ENCODE results near the gene ELK3. TPM values are rescaled to one million over a fixed set of nuclear protein-coding genes. Genes with fewer than 3 reads are reported as not detected.

The ELK3 gene
- total and polyA plus RNA-seq, 2 experiments from 2014 or later: 5.5 to 8.3 TPM

- H3K9me2 ChIP-seq (ENCODE audit: insufficient read depth): no peaks in the 10 kb centered on the region
Observed at GRCh38 chr12:96305665-96306064, 111.5 kb downstream of the ELK3 start.

More at GRCh38 chr12:96305665-96306064, 111.5 kb downstream of the ELK3 start:
- peaks cover 19% of the 10 kb centered on the region for H3K4me1 Mint-ChIP-seq
- H3F3A ChIP-seq (replicated peaks; ENCODE audit: low read depth): no peaks in the 10 kb centered on the region
- peaks cover 3% of the 10 kb centered on the region for H3K27me3 Mint-ChIP-seq (ENCODE audit: insufficient read depth, low read depth, poor library complexity)
- no peak overlapping the region for H3K4me3 Mint-ChIP-seq
- DNase-seq (ENCODE audit: low spot score) (no peak), ATAC-seq (no peak)
- no peak overlapping the region for H3K4me3 ChIP-seq
- no peaks in the 10 kb centered on the region for H3K36me3 Mint-ChIP-seq (ENCODE audit: low read depth)
- TF ChIP-seq STAT1 (IDR thresholded peaks at IDR 0.05; ENCODE audit: unreplicated experiment): no peak
- TF ChIP-seq ZNF114 (CRISPR knock-in tag; IDR thresholded peaks at IDR 0.05): no peak
- TF ChIP-seq EZH2 (IDR thresholded peaks at IDR 0.05; ENCODE audit: low read depth, unreplicated experiment): no peak
- TF ChIP-seq JUNB (IDR thresholded peaks at IDR 0.05; ENCODE audit: unreplicated experiment): no peak
- no peak for TF ChIP-seq NANOG (IDR thresholded peaks at IDR 0.05; ENCODE audit: borderline replicate concordance)
- TF ChIP-seq EZH2phosphoT487 (IDR thresholded peaks at IDR 0.05; ENCODE audit: unreplicated experiment): no peak
- TF ChIP-seq CREB1 (CRISPR knock-in tag; IDR thresholded peaks at IDR 0.05; ENCODE audit: low read depth): no peak
- TF ChIP-seq ZNF462 (CRISPR knock-in tag; IDR thresholded peaks at IDR 0.05): no peak
- no peak for TF ChIP-seq POLR2AphosphoS5 (IDR thresholded peaks at IDR 0.05; ENCODE audit: low read depth)
- no peak for TF ChIP-seq ETS1 (IDR thresholded peaks at IDR 0.05)
- TF ChIP-seq CTCF (conservative IDR thresholded peaks at IDR 0.05; ENCODE audit: low read depth in 2 of 2): no peak
- TF ChIP-seq, protein P1, sequence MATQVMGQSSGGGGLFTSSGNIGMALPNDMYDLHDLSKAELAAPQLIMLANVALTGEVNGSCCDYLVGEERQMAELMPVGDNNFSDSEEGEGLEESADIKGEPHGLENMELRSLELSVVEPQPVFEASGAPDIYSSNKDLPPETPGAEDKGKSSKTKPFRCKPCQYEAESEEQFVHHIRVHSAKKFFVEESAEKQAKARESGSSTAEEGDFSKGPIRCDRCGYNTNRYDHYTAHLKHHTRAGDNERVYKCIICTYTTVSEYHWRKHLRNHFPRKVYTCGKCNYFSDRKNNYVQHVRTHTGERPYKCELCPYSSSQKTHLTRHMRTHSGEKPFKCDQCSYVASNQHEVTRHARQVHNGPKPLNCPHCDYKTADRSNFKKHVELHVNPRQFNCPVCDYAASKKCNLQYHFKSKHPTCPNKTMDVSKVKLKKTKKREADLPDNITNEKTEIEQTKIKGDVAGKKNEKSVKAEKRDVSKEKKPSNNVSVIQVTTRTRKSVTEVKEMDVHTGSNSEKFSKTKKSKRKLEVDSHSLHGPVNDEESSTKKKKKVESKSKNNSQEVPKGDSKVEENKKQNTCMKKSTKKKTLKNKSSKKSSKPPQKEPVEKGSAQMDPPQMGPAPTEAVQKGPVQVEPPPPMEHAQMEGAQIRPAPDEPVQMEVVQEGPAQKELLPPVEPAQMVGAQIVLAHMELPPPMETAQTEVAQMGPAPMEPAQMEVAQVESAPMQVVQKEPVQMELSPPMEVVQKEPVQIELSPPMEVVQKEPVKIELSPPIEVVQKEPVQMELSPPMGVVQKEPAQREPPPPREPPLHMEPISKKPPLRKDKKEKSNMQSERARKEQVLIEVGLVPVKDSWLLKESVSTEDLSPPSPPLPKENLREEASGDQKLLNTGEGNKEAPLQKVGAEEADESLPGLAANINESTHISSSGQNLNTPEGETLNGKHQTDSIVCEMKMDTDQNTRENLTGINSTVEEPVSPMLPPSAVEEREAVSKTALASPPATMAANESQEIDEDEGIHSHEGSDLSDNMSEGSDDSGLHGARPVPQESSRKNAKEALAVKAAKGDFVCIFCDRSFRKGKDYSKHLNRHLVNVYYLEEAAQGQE (IDR thresholded peaks at IDR 0.05; ENCODE audit: unreplicated experiment): no peak
- TF ChIP-seq ZNF331 (CRISPR knock-in tag; IDR thresholded peaks at IDR 0.05; ENCODE audit: low read depth): no peak
- no peak overlapping the region for H3K4me2 ChIP-seq
- H3K79me2 ChIP-seq (replicated peaks; ENCODE audit: insufficient read depth): peaks cover 4% of the 10 kb centered on the region; the same call in 1 of the 2 replicates
- no peaks in the 10 kb centered on the region for H3K9me3 Mint-ChIP-seq
- peaks cover 20% of the 10 kb centered on the region for H3K4me1 ChIP-seq (ENCODE audit: insufficient read depth)
- no peaks in the 10 kb centered on the region for H3K36me3 ChIP-seq (ENCODE audit: insufficient read depth)
- H3K27ac ChIP-seq (ENCODE audit: low read depth): no peak overlapping the region
- H3K27ac Mint-ChIP-seq: no peak overlapping the region
- no peak overlapping the region for H2AFZ ChIP-seq
- no peaks in the 10 kb centered on the region for H4K20me1 ChIP-seq (replicated peaks; ENCODE audit: insufficient read depth)
- no peaks in the 10 kb centered on the region for H3K27me3 ChIP-seq (ENCODE audit: insufficient read depth)

Data from GM23338 (cell line).